PC-3 (cell line): ENCODE results near the gene G6PD. TPM values are rescaled to one million over a fixed set of nuclear protein-coding genes. Genes with fewer than 3 reads are reported as not detected.
"Not testable (repeated sequence)": the region's sequence is repeated elsewhere in the genome, so short reads cannot be mapped to it uniquely, and the experiment has no call there.

Experiments
- ATAC-seq: fragments of 200-7000 bp; cut with Tn5 transposase; 2 replicates; pipeline ENCODE4 v1.9.1; 2020; ENCODE audit warnings: mild to moderate bottlenecking, moderate library complexity
- BruUV-seq: library from RNA; stranded (reverse); fragments of 400-500 nt; replicated peaks from 2 replicates; lab custom pipeline; 2021; lab: Mats Ljungman, UMichigan
- CTCF ChIA-PET: fragments of 300-600 bp; sonication (Branson Sonifier 250); formaldehyde crosslinking; loops from one replicate; lab custom pipeline; 2022; ENCODE audit warnings: antibody characterized with exemption; lab: Charles Lee
- POLR2A ChIA-PET: fragments of 300-600 bp; sonication (Branson Sonifier 250); formaldehyde crosslinking; loops from one replicate; lab custom pipeline; 2022; ENCODE audit warnings: antibody characterized with exemption; ENCODE audit not compliant: unreplicated experiment; lab: Charles Lee
- DNase-seq: peaks from one replicate; pipeline ENCODE4 v3.0.0-alpha.2; 2015
- H2AFZ ChIP-seq: fragments of 300-600 bp; sonication (generic); 2 replicates; pipeline ENCODE4 v1.6.0; 2016; ENCODE audit warnings: antibody characterized with exemption, low read length
- H3F3A ChIP-seq: fragments of 300-600 bp; sonication (generic); one replicate; pipeline ENCODE4 v1.6.0; 2017; ENCODE audit warnings: antibody characterized with exemption, low read length, control low read depth, mild to moderate bottlenecking; ENCODE audit not compliant: unreplicated experiment
- H3K27ac ChIP-seq: fragments of 300-600 bp; sonication (generic); 2 replicates; pipeline ENCODE4 v1.5.1; 2016; ENCODE audit warnings: mild to moderate bottlenecking, low read length
- H3K27me3 ChIP-seq: fragments of 300-600 bp; sonication (generic); 2 replicates; pipeline ENCODE4 v1.6.1; 2016; ENCODE audit warnings: low read length, mixed read lengths
- H3K36me3 ChIP-seq: fragments of 300-600 bp; sonication (generic); 2 replicates; pipeline ENCODE4 v1.6.1; 2016; ENCODE audit warnings: low read depth, mixed run types, low read length, mixed read lengths
- H3K4me1 ChIP-seq: fragments of 300-600 bp; sonication (generic); 2 replicates; pipeline ENCODE4 v1.5.1; 2016; ENCODE audit warnings: low read length; ENCODE audit not compliant: insufficient read depth
- H3K4me2 ChIP-seq: fragments of 300-600 bp; sonication (generic); 2 replicates; pipeline ENCODE4 v1.6.0; 2016; ENCODE audit warnings: low read length
- H3K4me3 ChIP-seq: fragments of 300-600 bp; sonication (generic); 2 replicates; pipeline ENCODE4 v1.5.1; 2016; ENCODE audit warnings: mild to moderate bottlenecking, low read length, mixed read lengths
- H3K79me2 ChIP-seq: fragments of 300-600 bp; sonication (generic); 2 replicates; pipeline ENCODE4 v1.6.1; 2017; ENCODE audit warnings: low read length, mixed read lengths
- H3K9ac ChIP-seq: fragments of 300-600 bp; sonication (generic); 2 replicates; pipeline ENCODE4 v1.6.0; 2016; ENCODE audit warnings: mild to moderate bottlenecking, low read length
- H3K9me2 ChIP-seq: fragments of 300-600 bp; sonication (generic); replicated peaks from 2 replicates; pipeline ENCODE4 v1.6.1; 2016; ENCODE audit warnings: mixed run types, low read length, mixed read lengths
- H3K9me3 ChIP-seq: fragments of 300-600 bp; sonication (generic); 2 replicates; pipeline ENCODE4 v1.6.1; 2016; ENCODE audit warnings: low read length, mixed read lengths
- H4K20me1 ChIP-seq: fragments of 300-600 bp; sonication (generic); 2 replicates; pipeline ENCODE4 v1.6.1; 2016; ENCODE audit warnings: low read length, mixed read lengths
- CTCF ChIP-seq: fragments of 300-600 bp; sonication (generic); conservative IDR thresholded peaks from 2 replicates; pipeline ENCODE4 v1.5.1; 2017; ENCODE audit warnings: antibody characterized with exemption, low read depth, mild to moderate bottlenecking, low read length
- EZH2 ChIP-seq: fragments of 300-600 bp; sonication (generic); IDR thresholded peaks from one replicate; pipeline ENCODE4 v1.6.1; 2017; ENCODE audit warnings: antibody characterized with exemption, mild to moderate bottlenecking, low read length; ENCODE audit not compliant: unreplicated experiment
- EZH2phosphoT487 ChIP-seq: fragments of 300-600 bp; sonication (generic); IDR thresholded peaks from 2 replicates; pipeline ENCODE4 v1.6.1; 2018; ENCODE audit warnings: mild to moderate bottlenecking, antibody characterized with exemption, low read length, borderline replicate concordance
- intact Hi-C: fragments of 100-400 bp; cut with micrococcal nuclease; formaldehyde crosslinking; loops from 2 replicates; pipeline ENCODE4 v1.9.0; 2023
- total RNA-seq: library from RNA; depleted of rRNA; stranded (reverse); fragments of >200 nt; gene quantifications from 2 replicates; pipeline ENCODE4 v1.2.3, GENCODE V29; 2014

Gene G6PD
- total RNA-seq, 1 experiment from 2014 or later, result 121 TPM

- H3K27me3 ChIP-seq, result no peaks in the 10 kb centered on the region
- H3K4me2 ChIP-seq, result peak overlapping the region; percentile 77
- intact Hi-C loops, result no loop called here
- no peaks in the 10 kb centered on the region for H3K9me2 ChIP-seq
- ChIA-PET POLR2A (interaction anchor here (0.6 to 0.7 kb wide), 2 partner anchors 132 to 170 kb away, joined by 3 to 5 read pairs; no protein-coding TSS in a partner anchor), CTCF (interaction anchor here (0.6 kb wide), 2 partner anchors 10 to 14 kb away, joined by 5 read pairs; no protein-coding TSS in a partner anchor)
- ATAC-seq (no peak), DNase-seq (no peak)
- H3K27ac ChIP-seq, result peak overlapping the region; percentile 96
- H3K9ac ChIP-seq, result peak overlapping the region; percentile 77
- no peak overlapping the region for H2AFZ ChIP-seq
- no peaks in the 10 kb centered on the region for H3K9me3 ChIP-seq
- peaks cover 74% of the 10 kb centered on the region for H3K79me2 ChIP-seq
- no TSS peak for BruUV-seq
- TF ChIP-seq EZH2 (no peak), EZH2phosphoT487 (no peak), CTCF (no peak)
- H3K4me1 ChIP-seq, result peaks cover 50% of the 10 kb centered on the region
- 0 out of 2 replicates have a peak, but pooled peaks cover 6% of the 10 kb centered on the region for H3K36me3 ChIP-seq
- H4K20me1 ChIP-seq, result no peaks in the 10 kb centered on the region
- no peaks in the 10 kb centered on the region for H3F3A ChIP-seq
- H3K4me3 ChIP-seq, result peak overlapping the region; percentile 50
These were observed 5.1 kb downstream of the G6PD start for GRCh38 chrX:154541589-154541895.

- peak; percentile 74 for ATAC-seq
- Histone ChIP-seq H4K20me1 (no peaks in the 10 kb centered on the region), H3K79me2 (peaks cover 69% of the 10 kb centered on the region), H3K4me2 (peak overlapping the region; percentile 77), H2AFZ (no peak overlapping the region), H3K9me2 (no peaks in the 10 kb centered on the region), H3K27ac (peak overlapping the region; percentile 96), H3K4me3 (peak overlapping the region; percentile 50), H3K4me1 (peaks cover 49% of the 10 kb centered on the region), H3K9me3 (no peaks in the 10 kb centered on the region), H3F3A (no peaks in the 10 kb centered on the region), H3K27me3 (no peaks in the 10 kb centered on the region), H3K9ac (peak overlapping the region; percentile 77), H3K36me3 (peaks cover 6% of the 10 kb centered on the region; the same call in 1 of the 2 replicates)
- TF ChIP-seq EZH2phosphoT487, result peak; percentile 98
- no peak for TF ChIP-seq EZH2
- DNase-seq, result peak; percentile 96
- BruUV-seq, result TSS peak; percentile 75
- CTCF ChIA-PET, result interaction anchor here (0.6 kb wide), 3 partner anchors 9 to 129 kb away, joined by 4 to 5 read pairs (median 5); no protein-coding TSS in a partner anchor
- intact Hi-C loops, result no loop called here
- POLR2A ChIA-PET, result interaction anchor here (0.5 to 0.7 kb wide), 4 partner anchors 132 to 1710 kb away, joined by 3 to 5 read pairs (median 4); partner anchors contain the start of genes CETN2 and NSDHL
These were observed 5.6 kb downstream of the G6PD start for GRCh38 chrX:154540897-154541535.

- DNase-seq, H3F3A ChIP-seq, intact Hi-C loops, H2AFZ ChIP-seq, H3K9me3 ChIP-seq, H3K27me3 ChIP-seq, ATAC-seq, BruUV-seq, H3K9me2 ChIP-seq, H3K36me3 ChIP-seq, H4K20me1 ChIP-seq: not testable (repeated sequence)
- peak overlapping the region; percentile 24; the same call in 1 of the 2 replicates for H3K9ac ChIP-seq
- peaks cover 43% of the 10 kb centered on the region for H3K4me1 ChIP-seq
- ChIA-PET CTCF (interaction anchor here (0.7 kb wide), 1 partner anchor 35 kb away, joined by 9 read pairs; no protein-coding TSS in a partner anchor), POLR2A (interaction anchor here (0.7 kb wide), 1 partner anchor 173 kb away, joined by 3 read pairs; no protein-coding TSS in a partner anchor)
- H3K4me2 ChIP-seq, result peak overlapping the region; percentile 77
- peak overlapping the region; percentile 96 for H3K27ac ChIP-seq
- peaks cover 62% of the 10 kb centered on the region for H3K79me2 ChIP-seq
- H3K4me3 ChIP-seq, result peak overlapping the region; percentile 39; the same call in 1 of the 2 replicates
These were observed 6.3 kb downstream of the G6PD start for GRCh38 chrX:154540365-154540764.
